ENCODE measurements around the gene TDRD6.
A peak's percentile ranks its signal among the peaks of the same experiment; 100 is the strongest.
"Not testable (repeated sequence)": the region's sequence is repeated elsewhere in the genome, so short reads cannot be mapped to it uniquely, and the experiment has no call there.

The TDRD6 gene, protein sequence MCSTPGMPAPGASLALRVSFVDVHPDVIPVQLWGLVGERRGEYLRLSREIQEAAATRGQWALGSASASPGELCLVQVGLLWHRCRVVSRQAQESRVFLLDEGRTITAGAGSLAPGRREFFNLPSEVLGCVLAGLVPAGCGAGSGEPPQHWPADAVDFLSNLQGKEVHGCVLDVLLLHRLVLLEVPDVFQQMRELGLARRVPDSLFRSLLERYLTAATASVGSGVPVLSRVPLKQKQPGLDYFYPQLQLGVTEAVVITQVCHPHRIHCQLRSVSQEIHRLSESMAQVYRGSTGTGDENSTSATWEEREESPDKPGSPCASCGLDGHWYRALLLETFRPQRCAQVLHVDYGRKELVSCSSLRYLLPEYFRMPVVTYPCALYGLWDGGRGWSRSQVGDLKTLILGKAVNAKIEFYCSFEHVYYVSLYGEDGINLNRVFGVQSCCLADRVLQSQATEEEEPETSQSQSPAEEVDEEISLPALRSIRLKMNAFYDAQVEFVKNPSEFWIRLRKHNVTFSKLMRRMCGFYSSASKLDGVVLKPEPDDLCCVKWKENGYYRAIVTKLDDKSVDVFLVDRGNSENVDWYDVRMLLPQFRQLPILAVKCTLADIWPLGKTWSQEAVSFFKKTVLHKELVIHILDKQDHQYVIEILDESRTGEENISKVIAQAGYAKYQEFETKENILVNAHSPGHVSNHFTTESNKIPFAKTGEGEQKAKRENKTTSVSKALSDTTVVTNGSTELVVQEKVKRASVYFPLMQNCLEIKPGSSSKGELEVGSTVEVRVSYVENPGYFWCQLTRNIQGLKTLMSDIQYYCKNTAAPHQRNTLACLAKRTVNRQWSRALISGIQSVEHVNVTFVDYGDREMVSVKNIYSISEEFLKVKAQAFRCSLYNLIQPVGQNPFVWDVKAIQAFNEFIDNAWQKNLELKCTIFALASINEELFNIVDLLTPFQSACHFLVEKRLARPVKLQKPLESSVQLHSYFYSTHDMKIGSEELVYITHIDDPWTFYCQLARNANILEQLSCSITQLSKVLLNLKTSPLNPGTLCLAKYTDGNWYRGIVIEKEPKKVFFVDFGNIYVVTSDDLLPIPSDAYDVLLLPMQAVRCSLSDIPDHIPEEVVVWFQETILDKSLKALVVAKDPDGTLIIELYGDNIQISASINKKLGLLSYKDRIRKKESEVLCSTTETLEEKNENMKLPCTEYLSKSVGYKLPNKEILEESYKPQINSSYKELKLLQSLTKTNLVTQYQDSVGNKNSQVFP (N-terminal part only)

DNA sequence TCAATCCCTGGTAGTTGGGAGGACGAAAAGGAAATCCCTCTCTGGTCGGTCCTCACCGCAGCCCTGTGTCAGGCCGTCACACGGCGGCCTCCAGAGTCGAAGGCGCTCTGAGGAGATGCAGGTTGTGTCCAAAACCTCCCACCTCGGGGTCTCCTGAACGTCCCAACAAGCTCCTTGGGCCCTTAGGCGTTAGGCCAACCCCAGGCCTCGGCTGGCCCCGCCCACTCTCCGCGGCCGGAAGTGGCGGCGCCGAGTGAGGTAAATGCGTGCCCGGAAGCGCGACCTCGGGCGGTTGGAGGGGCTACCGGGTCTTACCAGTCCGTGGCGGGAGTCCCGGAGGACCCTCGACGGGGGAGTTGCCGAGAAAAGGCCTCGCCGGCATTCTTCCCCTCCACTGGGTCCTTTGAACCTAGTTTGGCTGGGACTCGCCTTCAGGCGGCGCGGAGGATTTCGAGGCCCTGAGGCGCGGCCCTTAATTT lies at the start of gene TDRD6:
TDRD6 (plus strand) TSS at position 267 of the 479 bp plus-strand sequence. CDS start 244 bp downstream, outside the sequence.
- DNase-seq = no peak

DNA sequence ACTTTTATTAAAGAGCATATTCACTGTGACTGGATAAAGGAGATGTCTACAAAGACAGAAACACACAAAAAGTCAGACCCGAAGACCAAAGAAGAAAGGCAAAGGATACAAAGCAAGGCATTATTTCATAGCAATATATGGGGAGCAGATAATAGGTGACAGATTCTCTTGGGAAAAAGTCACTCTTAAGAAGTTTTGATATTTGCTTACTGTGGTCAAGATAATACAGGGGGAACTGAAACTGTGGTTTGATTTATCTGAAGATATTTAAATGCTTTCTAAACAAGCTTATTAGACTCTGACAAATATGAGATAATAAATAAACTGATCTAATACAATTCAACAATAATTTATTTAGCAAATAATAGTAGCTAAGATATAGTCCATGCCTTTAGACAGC lies 49.8 kb upstream of the TDRD6 start:
- DNase-seq = no peak

DNA sequence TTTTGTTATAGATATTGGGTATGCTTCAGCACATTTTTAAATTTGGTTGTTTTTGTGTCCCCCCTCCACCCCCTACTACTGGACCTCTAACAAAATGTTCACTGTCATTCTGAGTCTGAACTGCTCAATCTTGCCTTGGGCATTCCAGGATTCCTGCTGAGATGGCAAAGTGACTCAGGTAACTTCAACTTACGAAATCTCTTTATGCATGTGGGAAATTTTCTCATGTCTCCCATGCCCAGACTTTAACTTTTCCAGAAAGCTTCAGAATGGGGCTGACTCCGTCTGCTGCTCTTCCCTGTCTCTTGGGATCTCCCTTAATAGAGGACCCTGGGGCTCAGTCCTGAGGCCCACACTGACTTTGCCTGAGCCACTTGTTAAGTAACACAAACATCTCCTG lies 49.0 kb upstream of the TDRD6 start:
- no peak for DNase-seq

DNA sequence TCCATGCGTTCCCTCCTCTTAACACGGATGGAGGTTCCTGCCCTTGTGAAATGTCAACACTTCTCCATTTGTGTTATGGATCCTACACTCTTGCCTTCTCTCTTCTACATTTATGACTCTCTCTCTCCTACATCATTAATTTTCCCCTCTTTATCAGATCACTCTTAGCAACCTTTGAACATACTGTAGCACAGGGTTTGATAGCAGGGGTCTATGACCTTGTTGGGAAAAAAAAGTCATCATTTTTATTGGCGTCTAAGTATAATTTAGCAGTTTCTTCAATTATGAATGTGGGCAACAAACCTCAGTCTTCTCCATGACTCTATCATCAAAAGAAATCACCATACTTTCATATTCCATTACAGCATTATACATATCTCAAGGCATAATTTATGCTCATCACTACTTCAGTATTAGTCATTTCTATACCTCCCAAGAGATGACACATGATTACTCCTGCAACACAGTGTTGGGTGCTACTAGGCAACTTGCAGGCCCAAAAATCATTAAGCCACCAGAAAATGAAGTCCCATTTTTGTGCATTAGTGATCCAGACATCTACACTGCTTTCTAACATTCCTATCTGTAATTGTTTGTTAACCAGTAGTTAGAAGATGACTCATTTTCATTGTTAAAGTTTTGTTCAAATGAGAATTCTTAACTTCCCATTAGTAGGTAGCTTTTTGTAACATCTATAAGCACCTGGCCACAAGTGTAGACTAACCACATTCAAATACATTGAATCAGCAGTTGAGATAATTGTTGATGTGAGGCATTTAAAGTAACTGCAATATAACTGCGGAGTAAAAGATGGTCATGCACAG lies 44.5 kb upstream of the TDRD6 start:
- DNase-seq = no peak

DNA sequence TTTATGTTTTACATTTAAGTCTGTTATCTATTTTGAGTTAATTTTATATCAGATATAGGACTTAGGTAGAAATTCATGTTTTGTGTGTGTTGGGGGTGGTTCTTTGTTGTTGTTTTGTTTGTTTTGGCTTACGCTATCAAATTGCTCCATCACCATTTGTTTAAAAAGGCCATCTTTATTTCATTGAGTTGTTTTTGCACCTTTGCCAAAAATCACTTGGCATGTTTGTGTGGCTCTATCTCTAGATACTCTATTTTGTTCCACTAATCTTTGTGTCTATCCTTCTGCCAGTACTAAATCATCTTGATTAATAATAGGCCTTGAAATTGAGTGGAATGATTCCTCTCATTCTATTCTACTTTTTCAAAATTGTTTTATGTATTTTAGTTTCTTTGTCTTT lies 42.4 kb upstream of the TDRD6 start:
- no peak for DNase-seq

DNA sequence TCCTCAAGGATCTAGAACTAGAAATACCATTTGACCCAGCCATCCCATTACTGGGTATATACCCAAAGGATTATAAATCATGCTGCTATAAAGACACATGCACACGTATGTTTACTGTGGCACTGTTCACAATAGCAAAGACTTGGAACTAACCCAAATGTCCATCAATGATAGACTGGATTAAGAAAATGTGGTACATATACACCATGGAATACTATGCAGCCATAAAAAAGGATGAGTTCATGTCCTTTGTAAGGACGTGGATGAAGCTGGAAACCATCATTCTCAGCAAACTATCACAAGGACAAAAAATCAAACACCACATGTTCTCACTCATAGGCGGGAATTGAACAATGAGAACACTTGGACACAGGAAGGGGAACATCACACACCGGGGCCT lies 39.6 kb upstream of the TDRD6 start:
- not testable (repeated sequence) for DNase-seq

DNA sequence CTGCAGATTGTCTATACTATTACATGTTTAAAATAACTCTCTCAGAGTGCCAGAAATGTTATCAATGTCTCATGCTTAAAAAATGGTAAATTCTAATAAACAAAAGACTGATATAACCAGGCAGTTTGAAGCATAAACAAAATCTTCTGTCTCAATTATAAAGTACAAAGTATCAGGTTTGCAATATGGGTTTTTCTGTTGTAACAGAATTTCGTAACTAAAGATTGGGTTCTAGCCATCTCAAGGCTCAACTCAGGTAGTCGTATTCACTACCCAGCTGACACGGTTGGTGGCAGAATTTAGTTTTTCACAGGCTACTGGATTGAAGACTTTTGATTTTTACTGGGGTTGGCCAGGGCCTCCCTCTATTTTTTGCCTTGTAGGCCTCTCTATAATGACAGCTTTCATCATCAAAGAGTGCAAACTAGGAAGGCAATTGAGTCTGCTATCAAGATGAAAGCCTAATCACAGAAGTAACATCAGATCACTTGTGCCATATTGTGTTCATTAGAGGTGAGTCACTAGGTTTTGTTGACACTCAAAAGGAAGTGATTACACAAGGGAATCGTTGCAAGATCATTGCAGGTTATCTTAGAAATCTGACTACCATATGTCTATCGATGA lies 38.7 kb upstream of the TDRD6 start:
- DNase-seq = no peak

DNA sequence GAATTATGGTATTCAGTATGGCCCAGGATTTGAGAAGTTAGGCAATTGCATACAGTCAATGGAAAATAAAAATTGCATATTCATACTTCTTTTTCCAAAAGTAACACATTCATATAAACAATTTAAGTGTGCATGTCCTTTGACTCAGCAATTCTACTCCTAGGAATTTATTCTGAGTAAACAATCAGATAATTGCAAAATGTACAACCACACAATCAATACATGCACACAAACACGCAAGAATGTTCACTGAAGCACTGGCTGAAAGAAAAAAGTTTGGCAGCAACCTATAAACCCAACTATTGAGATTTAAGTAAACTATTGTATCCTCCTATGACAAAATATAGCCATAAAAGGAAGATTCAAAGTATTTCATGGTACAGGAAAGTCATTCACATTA lies 36.7 kb upstream of the TDRD6 start:
- no peak for DNase-seq

DNA sequence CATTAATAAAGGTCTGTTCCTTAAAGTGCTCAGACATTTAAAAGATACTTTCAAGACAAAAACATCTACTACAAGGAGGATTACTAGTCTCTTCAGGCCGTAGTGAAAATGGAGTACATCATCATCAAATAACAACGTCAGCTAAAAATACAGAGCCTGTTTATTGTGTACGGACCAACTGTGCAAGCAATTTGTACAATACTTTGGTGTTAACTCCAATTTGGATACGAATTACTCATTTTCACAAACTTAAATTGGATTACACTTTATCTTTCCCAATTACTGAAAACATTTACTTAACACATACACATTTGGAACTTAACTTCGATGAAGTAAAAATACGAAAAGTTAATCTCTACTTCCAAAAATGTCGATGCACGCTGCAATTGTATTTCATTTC lies 35.9 kb upstream of the TDRD6 start:
- no peak for DNase-seq

DNA sequence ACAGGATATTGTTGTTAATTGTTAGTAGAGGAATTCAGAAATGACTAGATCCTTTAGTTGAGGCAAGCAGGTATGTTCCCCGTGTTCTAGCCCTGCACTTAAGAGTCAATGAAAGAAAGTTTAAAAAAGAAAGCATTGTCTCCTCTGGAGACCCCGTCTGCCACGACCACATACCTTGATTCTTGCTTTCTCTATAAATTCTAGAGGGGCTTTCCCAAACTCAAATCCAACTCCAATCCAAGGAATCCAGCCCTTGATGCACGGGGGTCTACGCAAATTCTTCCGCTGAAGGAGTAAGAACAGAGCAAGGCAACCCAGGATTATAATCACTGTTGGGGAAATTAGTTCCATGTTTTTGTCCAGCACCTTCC lies 35.5 kb upstream of the TDRD6 start:
- no peak for DNase-seq

DNA sequence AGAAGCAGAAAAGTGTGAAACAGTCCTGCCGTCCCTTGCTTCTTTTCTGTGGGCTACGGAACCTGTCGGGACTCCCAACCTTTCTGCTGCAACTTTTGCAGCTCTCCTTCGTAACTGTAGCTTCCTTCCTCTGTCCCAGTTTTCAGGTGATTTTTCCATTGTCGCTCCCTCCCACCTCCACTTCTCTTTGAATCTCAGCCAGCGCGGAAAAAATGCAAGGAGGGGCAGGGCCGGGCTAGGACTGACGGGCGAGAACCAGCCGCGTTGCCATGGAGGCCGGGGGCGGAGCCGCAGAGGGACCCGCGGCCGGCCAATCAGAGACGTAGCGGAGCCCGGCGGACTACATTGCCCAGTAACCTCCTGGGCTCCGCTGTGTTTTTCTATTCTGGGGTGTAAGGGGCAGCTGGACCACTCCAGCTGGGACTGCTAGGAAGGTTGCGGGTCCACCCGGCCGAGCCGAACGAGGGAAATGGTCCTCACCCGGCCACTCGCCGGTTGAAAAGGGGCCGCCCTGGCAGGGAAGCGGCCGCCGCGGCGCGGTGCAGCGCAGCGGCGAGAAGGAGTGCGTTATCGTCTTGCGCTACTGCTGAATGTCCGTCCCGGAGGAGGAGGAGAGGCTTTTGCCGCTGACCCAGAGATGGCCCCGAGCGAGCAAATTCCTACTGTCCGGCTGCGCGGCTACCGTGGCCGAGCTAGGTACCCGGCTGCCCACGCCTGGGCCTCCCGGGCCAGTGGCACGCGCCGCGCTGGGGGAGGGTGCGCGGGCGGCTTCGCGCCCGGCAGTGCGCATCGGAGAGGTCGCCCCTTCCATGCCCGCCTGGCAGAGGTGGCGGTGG lies 34.9 kb upstream of the TDRD6 start, which contains the start of the genes CYP39A1 and SLC25A27:
CYP39A1 (minus strand) TSS at position 216 of the 836 bp plus-strand sequence. CDS start 236 bp downstream, outside the sequence.
SLC25A27 (plus strand) TSS at position 373 of the 836 bp plus-strand sequence; CDS start at position 591, 218 bp downstream.
- DNase-seq = peak; percentile 71

DNA sequence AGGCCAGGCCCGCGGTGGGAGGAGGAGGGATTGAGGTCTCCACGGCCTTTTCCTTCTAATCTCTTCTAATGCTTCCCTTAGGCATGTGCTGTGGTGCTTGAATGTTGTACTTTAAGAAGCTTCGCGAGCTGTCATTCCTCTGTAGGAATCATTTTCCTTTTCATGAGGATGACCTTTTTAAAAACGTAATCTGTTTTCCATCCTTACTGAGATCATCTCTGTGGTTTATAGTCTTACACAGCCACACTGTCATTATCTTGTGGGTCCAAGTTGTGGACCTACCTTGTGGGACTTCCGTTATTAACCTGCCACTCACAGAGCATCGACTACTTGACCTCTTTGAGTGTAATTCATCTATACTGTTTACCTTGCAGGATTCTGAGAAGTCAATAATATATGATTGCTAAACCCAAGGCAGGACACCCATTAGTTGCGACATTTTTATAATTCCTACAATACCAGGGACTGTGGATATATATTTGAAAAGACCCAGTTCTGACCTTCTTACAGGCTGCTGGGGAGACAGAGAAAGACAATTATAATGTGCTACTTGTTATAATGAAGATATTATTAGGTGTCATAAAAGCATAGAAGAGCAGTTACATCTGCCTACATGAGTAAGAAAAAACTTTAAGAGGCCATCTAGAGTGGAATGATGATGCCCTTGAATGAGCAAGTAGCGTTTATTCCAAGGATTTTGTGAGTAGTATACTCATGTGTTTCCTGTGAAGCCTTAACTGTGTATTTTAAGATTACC lies 34.1 kb upstream of the TDRD6 start:
- no peak for DNase-seq

DNA sequence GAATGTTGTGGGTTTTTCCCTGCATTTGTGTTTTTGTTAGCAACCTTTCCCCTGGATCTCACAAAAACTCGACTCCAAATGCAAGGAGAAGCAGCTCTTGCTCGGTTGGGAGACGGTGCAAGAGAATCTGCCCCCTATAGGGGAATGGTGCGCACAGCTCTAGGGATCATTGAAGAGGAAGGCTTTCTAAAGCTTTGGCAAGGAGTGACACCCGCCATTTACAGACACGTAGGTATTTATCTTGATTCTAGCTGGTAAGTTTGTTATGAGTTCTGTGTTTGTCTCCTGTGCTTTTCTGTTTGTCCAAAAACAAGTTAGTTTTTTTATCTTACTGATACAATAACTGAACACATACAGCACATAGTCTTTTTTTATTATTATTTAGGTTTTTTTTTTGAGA lies 31.9 kb upstream of the TDRD6 start:
- DNase-seq = no peak

DNA sequence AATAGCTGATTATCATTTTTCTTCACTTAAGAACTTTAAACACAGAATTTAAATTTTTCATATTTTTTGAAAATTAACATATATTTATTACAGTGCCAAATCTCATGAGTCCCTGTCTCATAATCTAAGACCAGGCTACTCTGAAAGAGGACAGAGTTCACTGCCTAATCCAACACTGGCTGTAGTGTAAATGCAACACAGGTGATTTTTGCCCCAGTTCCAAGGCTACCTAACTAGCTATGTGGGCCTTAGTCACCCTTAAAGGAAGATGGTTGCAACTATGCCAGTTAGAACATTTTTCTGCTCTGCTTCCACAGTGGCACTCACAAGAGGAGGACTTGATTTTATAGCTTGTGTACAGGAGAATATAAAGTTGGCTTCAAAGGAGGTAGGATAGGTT lies 30.0 kb upstream of the TDRD6 start:
- no peak for DNase-seq

DNA sequence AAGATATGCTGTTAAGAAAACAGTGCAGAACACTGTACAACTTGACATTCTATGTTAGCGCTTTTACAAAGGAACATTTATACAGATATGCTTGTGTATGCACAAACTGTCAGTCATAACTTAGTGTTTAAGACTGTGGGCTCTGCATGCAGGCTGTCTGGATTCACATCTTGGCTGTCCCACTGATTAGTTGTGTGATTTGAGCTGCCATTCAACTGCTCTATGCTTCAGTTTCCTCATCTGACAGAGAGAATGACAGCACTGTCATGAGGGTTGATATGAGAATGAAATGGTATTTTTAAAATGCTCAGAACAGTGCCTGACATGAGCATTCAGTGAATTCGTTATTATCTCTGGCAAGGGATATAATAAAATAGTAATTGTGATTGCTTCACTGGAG lies 26.2 kb upstream of the TDRD6 start:
- no peak for DNase-seq

DNA sequence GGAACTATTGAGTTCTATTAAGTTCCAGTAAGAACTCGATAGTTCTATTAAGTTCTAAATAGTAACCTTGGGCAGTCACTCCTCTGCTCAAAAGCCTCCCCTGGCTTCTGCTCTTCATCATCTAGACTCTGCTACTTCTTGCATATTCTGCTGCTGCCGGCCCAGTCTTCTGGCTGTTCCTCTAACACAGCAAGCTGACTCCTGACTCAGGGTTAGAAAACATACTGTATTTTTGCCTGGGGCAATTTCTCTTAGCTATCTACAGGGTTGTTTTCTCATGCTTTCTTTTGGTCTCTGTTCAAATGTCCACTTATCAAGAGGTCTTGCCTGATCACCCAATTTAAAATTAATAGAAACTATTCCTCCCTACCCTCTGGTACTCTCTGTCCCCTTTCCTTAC lies 20.3 kb upstream of the TDRD6 start:
- no peak for DNase-seq

DNA sequence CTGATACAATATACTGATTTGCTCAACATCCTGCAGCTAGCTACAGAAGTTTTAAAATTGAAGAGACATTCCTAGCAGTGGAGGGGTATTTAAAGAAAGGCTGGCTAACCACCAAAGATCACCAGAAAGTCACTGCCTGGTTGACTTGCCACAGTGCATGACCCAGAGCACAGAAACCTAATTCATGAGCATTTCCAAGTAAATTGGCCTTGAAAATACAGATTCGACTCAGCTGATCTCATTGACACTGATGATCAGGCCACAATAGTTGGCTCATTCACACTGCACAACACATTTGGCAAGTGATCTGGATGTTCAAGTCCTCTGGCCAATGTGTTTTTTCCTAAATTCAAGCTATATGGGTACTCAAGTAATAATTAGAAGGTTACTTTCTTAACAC lies 13.3 kb upstream of the TDRD6 start:
- DNase-seq = no peak

DNA sequence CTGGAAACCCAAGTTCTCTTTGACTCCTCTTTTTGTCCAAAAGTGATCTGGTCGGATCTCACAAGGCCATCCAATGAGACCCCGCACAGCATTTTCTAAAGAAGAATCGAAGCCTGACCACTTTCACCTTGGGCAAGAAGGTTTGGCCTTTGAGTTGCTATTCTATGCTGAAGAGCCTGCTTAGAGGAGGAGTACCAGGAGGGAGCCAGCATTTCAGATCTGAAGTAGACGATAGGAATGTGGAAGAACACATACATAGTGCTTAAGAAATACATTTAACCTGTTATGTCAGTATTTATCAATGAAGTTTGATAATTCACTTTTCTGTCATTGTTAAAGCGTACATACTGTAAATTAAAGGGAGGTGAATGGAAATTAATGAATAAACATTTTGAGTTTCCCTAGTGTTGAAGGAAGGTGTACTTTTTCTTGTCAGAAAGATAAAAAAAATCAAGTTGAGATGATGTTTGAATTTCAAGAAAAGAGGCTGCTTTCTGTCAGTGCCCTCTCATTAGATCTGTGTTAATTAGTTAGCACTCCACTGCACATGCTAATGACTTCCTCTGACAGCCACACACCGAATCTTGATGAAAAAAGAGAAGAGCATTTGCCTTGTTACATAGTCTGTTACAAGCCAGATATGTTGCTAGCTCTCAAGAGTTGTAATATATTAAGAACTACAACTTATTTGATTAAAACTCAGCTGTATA lies 10.9 kb upstream of the TDRD6 start:
- no peak for DNase-seq

DNA sequence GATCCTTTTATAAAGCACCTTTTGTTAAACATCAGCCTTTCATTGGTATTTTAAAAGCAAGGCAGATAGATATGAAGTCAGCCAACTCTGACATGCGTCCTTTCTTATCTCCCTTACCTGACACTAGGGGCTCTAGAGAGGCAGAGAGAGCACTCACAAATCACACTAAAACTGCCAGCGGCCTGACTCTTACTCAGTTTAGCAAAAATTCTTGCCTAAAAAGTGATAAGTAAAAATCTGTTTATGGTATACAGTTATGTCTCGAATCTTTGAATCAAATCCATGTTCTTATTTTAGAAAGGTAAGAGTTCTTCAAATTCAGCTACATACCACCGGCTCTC lies 10.4 kb upstream of the TDRD6 start:
- peak; percentile 5 for DNase-seq

Measured in fibroblast of skin of right biceps (primary cell).